Fibroblast of pulmonary artery (primary cell): ENCODE measurements around the gene VEGFB.

Experiments
- DNase-seq: peaks from one replicate; pipeline ENCODE4 v3.0.0-alpha.2; 2010; ENCODE audit warnings: low read depth
- H3K4me3 ChIP-seq: replicated peaks from 2 replicates; pipeline ENCODE4 v1.5.1; 2011; ENCODE audit warnings: low read depth, mild to moderate bottlenecking, control low read depth, low read length, moderate library complexity
- CTCF ChIP-seq: IDR thresholded peaks from 2 replicates; pipeline ENCODE4 v1.5.1; 2011; ENCODE audit warnings: mild to moderate bottlenecking, control low read depth, low read length, inconsistent platforms; ENCODE audit errors: missing control alignments

Gene VEGFB

DNA sequence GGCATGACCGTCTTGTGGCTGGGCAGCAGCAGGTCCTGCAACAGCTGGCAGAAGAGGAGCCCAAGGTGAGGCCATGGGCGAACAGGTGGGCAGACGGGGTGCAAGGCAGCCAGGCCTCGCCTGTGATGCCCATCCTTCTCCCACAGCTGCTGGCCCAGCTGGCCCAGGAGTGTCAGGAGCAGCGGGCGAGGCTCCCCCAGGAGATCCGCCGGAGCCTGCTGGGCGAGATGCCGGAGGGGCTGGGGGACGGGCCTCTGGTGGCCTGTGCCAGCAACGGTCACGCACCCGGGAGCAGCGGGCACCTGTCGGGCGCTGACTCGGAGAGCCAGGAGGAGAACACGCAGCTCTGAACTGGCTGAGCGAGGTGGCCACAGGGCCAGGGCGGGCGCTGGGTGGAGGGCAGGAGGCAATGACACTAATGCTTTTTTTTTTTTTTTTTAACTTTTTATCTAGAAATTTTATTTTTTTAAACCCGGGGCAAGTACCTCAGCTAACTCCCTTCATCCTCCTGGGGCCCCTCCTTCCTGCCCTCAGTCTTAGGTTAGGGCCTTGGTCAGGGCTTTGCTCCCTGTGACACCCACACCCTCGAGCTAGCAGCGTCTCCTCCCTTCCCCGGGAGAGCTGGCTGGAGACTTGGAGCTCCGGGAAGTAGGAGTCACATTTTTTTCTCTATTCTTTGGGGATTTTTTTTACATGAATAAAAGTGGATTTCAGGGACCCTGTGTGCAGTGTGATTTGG, 33.0 kb downstream of the VEGFB start:
- peak; percentile 25 for DNase-seq
- TF ChIP-seq CTCF: no peak
- no peak overlapping the region for H3K4me3 ChIP-seq

- H3K4me3 ChIP-seq: peak overlapping the region; percentile 67
- no peak for TF ChIP-seq CTCF
- DNase-seq: peak; percentile 83
These were observed 33.9 kb downstream of the VEGFB start for GRCh38 chr11:64268025-64268892.

DNA sequence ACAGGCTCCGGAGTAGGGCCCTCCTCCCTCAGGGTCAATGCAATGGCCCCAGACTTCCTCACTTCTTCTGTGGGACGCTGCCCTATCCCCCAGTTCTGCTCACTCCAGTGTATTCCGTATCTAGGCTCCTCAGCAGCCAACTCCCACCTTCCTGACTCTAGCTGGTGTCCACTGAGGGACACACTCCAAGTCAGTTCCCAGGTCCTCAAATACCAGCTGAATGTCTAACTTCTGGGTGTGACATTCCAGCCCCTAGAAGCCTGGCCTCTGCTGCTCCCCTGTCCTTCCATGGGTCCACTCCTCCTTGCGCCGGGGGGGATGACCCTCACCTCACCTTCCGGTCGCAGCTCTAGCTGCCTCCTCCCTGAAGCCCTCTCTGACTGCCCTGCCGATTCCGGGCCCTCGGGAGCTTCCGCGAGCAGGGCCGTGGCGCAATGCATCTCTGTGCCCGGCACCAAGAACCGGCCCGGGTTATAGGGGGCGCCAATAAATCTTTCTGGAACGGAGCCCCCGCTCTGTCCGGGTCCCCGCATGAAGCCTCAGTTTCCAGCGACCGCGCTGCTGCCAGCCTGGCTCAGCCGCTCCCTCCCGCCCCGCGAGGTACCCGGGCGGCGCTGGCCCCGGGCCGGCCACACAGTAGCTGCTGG, 34.6 kb downstream of the VEGFB start:
- DNase-seq: no peak
- H3K4me3 ChIP-seq: peak overlapping the region; percentile 67
- no peak for TF ChIP-seq CTCF

GRCh38 chr11:64269540-64270220, 35.3 kb downstream of the VEGFB start:
- H3K4me3 ChIP-seq: peak overlapping the region; percentile 84

DNA sequence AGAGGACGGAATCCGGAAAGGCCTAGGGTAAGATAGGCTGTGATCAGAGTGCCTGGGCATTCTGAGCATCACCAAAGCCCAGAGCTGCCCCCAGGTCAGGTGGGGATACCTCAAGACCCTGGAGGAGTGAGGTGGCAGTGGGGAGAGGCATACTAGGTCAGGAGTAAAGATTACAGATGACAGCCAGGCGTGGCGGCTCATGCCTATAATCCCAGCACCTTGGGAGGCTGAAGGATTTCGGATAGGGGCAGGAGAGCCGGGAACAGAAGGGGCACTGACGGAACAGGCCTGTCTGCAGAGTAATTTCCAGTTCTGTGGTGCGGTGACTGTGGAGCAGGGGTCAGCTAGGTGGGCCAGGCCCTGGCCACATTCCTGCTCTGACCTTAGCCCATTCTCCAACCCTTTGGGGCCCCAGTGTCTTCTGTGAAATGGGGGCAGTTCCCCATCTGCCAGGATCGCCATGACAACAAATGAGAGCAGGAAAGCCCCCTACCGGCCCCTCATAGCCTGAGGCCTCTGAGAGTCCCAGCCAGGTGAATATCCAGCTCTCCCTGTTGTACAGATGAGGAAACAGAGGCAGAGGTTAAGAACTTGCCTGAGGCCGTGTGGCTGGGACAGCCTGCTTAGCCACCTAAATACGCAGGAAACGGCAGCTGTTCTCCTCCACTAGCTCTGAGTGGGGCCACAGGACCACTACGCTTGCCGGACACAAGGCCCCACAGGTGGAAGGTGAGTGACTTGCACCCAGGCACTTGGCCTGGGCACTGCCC, 40.8 kb downstream of the VEGFB start:
- DNase-seq: no peak
- no peak for TF ChIP-seq CTCF
- H3K4me3 ChIP-seq: no peak overlapping the region

More at GRCh38 chr11:64269540-64270220, 35.3 kb downstream of the VEGFB start:
- no peak for TF ChIP-seq CTCF
- peak; percentile 100 for DNase-seq

DNA sequence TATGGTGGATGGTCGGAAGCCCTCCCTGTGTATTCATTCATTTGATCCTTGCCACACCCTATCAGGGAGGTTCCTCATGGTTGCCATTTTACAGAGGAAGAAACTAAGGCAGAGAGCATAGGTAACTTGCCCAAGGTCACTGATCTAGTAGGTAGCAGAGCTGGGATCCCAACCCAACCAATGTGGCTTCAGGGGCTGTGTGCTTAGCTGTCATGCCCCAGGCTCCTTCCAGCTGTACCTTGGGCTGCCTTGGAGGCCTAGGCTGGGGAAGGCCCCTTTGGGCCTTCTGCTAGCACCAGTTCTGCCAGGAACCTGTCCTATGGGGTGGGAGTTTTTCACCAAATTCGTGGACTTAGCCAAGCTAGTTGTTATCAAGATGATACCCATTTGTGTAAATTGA, 41.5 kb downstream of the VEGFB start:
- DNase-seq: no peak
- TF ChIP-seq CTCF: no peak
- no peak overlapping the region for H3K4me3 ChIP-seq
